ENCODE results near the gene ATP8A2.

DNA sequence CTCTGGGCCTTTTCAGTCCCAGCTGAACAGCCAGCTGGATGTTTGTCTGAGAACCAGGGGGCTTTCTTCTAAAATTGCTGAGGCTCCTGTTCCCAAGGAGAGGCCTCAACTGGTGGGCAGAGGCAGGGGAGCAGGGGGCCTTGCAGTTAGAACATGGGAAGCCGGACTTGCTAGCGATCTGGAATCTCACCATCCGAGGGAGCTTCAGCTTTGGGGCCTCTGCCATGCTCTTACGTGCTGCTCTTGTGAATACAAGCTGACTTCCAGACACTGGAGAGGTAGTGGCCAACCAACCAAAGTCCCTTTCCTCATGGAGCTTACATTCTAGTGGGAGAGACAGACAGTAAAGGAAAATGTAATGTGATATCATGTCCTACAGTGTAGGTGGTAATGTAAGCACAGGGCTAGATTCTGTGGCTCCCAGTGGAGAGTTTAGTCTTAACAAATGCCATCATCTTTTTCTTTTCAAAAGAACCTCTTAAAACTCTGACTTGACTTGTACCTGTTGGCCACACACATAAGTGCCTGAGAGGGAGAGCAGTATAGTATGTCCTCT is 657.9 kb downstream of the ATP8A2 start:
- no peak for TF ChIP-seq CTCF (IDR thresholded peaks at IDR 0.05 in 4 of 5, conservative IDR thresholded peaks at IDR 0.05 in 1 of 5)
- TF ChIP-seq POLR2A (IDR thresholded peaks at IDR 0.05) = no peak
